Hematopoietic multipotent progenitor cell treated with erythropoietin and hydrocortisone succinate and interleukin-3 and kit ligand, for 15 days (in vitro differentiated cells): ENCODE data around the gene SAMD11.

Source experiments
- DNase-seq: peaks from one replicate; pipeline ENCODE4 v3.0.0-alpha.2; 2015; ENCODE audit warnings: low spot score

The SAMD11 gene

DNA sequence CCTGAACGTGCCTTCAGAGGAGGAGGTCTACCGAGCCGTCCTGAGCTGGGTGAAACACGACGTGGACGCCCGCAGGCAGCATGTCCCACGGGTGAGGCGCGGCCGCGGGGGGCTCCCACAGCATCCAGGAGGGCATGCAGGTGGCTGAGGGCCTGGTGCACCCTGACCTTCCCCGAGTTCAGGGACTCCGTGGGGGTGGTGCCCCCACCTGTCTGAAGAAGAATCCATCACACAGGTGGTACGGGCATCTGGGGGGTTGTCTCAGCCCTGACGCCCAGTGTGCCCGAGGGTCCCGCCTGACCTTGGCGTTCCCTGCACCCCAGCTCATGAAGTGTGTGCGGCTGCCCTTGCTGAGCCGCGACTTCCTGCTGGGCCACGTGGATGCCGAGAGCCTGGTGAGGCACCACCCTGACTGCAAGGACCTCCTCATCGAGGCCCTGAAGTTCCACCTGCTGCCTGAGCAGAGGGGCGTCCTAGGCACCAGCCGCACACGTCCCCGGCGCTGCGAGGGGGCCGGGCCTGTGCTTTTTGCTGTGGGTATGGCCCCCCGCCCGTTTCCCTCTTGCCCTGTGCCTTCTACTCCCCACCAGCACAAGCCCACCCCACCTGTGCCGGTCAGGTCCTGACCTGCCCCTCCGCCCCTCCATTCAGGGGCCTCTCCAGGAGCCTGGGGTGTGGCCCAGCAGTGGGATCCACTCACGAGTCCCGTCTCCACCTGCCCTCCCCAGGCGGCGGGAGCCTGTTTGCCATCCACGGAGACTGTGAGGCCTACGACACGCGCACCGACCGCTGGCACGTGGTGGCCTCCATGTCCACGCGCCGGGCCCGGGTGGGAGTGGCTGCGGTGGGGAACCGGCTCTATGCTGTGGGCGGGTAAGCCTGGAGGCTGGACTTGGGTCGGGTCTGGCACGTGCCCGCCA, 38.9 kb downstream of the SAMD11 start:
- DNase-seq: no peak

DNA sequence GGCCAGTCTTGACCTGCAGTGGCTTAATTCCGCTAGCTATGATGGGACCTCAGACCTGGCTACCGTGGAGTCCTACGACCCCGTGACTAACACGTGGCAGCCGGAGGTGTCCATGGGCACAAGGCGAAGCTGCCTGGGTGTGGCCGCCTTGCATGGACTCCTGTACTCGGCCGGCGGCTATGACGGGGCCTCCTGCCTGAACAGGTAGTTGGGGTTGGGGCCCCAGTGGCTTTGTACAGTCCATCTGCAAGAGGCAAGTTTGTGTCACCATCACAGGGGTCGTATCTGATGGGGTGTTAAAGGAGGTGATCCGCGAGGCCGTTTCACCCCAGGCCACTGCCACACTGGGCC, 39.6 kb downstream of the SAMD11 start:
- DNase-seq: no peak

DNA sequence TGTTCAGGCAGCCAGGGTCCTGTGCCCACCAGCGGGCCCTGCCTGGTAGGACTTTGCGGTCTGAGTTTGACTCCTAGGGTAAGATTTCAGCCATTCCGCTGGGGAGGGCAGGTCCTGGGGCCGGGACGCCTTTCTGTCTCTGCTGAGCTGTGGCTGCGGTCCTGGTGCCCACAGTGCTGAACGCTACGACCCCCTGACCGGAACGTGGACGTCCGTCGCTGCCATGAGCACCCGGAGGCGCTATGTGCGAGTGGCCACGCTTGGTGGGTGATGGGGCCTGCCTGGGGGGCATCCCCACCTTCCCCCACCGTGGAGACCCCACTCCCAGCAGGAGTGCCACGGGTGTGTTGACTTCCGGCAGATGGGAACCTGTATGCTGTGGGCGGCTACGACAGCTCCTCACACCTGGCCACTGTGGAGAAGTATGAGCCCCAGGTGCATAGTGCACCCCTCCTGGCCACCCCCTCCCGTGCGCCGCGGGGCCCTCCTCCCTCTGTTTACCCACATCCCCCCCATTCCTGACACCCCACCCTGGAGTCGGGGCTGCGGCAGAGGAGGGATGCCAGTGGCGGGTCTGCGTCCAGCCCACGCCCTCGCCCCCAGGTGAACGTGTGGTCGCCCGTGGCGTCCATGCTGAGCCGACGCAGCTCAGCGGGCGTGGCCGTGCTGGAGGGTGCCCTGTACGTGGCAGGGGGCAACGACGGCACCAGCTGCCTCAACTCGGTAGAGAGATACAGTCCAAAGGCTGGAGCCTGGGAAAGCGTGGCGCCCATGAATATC, 40.2 kb downstream of the SAMD11 start:
- no peak for DNase-seq

DNA sequence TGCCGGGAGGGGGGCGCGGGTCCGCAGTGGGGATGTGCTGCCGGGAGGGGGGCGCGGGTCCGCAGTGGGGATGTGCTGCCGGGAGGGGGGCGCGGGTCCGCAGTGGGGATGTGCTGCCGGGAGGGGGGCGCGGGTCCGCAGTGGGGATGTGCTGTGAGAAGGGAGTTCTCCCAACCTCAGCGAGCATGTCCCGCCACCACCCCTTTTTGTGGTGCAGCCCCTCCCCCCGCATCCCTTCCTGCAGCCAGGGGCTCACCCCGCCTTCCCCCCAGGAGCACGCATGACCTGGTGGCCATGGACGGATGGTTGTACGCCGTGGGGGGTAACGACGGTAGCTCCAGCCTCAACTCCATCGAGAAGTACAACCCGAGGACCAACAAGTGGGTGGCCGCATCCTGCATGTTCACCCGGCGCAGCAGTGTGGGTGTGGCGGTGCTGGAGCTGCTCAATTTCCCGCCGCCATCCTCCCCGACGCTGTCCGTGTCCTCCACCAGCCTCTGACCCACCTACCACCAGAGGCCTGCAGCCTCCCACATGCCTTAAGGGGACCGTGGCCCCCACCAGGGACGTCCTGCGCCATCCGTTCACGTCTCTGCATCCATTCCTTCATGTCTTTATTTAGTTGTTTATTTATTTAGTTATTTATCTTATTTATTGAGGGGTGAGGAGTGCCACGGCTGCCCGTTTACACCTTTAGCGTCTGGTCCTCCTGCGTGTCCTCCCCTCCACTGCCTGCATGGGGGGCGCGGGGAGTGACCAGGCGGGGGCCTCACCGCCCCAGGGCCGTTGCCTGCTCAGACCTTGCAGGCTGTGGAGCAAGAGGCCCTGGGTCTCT, 41.2 kb downstream of the SAMD11 start:
- DNase-seq: no peak

DNA sequence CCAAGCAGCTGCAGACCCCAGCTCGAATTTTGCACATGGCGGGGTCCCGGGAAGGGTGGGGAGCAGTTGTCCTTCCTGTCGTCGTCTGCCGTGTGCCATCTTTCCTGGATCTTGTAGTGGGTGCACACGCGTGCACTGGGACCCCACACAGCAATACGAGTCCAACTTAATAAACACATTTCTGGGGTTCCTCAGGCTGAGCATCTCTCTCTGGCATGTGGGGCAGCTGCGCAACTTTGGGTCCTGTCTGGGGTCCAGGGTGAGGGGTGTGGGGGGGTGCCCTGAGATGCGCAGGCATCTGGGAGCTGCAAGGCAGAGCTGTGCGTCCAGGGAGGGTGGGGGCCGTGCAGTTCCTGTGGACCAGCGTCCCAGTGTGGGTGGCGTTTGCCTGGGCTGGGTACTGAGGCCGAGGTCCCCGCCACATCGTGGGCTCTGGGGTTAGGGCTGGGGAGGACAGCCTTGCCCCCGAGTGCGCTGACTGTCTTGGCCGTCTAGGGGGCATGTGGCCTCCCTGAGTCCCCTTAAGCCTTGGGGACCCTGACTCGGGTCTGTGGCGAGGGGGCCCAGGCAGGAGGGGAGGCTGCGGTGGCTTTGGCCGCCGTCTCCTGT, 41.9 kb downstream of the SAMD11 start:
- DNase-seq: no peak

DNA sequence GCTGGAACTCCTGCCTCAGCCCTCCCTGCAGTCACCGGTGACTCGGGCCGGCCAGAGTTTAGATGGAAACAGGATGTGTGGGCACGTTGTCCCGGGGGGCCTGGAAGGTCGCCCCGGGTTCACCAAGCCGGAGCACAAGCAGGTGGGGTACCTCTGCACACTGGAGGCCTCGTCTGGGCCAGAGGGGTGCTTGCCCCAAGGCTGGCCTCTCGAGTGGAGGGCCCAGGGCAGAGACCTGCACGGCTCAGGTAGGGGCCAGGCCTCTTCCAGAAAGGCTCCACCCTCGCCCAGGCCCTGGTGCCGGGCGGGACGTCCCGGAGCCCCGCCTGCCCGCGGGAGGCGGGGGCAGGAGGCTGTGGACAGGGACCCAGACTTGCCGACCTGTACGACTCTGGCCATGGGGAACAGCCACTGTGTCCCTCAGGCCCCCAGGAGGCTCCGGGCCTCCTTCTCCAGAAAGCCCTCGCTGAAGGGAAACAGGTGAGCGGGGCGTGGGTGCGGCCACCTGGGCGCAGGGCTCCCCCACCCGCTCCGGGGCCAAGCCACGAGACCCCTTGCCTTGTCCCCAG, 42.5 kb downstream of the SAMD11 start, which contains the start of gene PLEKHN1:
Gene PLEKHN1, plus strand, starts transcription at position 348 of the 569 bp plus-strand sequence. Its CDS starts 50 bp downstream, at position 398.
- DNase-seq: no peak

DNA sequence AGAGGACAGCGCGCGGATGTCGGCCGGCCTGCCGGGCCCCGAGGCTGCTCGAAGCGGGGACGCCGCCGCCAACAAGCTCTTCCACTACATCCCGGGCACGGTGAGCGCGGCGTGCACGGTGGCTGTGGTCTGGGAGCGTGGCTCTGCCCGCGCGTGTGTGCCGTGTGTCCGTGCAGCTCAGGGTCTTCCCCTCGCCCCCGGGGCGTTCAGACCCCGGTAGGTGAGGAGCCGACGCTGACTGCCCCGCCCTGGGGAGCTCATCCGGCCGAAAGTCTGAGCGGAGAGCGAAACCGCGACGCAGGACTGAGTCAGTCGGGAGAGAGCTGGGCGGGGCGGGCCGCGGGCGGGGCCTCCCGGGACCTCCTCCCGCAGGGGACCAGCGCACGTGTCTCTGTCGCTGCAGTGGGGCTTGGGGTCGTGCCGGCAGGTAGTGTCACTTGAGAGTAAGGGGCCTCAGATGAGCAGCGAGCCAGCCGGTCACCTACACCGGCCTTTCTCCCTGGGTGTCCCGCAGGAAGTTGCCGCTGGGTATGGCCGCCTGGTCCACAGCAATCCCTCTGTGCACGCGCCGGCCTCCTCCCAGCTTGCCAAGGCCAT, 43.1 kb downstream of the SAMD11 start:
- peak; percentile 36 for DNase-seq

DNA sequence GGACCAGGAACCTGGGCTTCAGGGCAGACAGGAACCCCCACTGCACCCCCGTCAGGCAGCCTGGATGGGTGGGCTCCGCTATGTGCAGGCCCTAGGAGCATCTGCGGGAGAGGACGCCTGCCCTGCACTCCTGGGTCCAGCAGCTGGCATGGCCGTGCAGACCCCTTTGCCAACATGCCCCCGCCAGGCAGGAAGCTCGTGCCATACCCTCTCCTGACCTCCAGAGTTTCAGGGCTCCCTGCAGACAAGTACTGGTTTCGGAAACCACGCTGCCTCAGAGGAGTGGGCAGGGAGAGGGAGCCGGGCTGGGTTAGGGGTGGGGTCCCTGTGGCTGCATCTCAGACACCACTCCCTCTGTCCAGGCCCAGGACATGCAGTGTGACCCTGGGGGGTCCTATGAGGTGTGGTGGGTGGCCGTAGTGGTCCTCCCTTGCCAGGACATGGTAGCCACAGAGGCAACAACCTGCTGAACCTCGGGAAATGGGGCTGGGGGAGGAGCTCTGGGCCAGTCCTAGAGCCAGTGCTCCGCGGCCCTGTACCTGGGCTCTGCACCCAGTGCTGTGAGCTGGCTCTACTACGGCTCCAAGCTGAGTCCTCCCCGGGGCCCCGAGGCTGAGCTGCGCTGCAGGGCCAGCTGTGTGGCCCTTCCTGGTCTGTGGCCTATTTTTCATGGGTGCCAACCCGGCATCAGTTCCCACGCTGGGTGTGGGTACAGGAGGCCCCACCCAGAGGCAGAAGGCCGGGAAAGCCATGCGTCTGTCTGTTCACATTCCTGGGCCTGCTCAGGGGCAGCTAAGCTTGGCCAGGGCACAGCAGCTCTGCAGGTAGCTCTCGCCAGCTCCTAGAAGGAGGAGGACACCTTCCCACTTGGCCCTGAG, 44.0 kb downstream of the SAMD11 start:
- no peak for DNase-seq

DNA sequence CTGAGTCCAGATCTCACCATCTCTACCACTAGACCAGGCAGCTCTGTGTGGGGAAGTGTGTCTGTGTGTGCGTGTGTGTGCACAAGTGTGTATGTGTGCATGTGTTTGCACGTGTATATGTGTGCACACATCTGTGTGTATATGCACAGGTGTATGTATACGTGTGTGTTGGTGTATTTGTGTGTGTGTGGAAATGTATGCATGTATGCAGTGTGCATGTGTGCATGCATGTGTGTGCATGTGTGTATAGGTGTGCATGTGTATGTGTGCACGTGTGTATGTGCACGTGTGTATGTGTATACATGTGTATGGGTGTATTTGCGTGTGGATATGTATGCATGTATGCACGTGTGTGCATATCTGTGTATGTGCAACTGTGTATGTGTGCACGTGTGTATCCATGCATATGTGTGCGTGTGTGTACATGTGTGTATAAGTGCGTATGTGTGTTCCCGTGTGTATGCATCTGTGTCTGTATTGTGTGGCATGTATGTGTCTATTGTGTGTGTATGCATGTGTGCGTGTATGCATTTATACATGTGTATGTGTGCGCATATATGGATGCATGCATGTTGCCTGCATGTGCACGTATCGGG, 45.6 kb downstream of the SAMD11 start:
- DNase-seq: no peak

DNA sequence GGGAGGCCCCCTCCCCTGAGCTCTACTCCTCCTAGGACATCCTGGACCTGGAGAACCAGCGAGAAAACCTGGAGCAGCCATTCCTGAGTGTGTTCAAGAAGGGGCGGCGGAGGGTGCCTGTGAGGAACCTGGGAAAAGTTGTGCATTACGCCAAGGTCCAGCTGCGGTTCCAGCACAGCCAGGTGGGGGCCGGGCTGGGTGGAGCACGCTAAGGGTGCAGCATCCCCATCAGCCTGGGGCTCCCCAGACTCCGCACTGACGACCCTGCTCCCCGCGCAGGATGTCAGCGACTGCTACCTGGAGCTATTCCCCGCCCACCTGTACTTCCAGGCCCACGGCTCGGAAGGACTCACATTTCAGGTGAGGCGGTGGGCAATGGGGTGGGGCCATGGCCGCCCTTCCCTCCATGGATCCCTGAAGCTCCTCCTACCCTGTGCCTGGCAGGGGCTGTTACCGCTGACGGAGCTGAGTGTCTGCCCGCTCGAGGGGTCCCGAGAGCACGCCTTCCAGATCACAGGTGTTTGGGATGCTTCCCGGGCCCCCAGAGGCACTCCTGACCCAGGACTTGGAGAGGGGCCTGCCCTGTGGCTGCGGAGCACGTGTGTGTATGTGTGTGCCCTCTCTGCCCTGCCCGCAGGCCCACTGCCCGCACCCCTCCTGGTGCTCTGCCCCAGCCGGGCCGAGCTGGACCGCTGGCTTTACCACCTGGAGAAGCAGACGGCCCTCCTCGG, 46.7 kb downstream of the SAMD11 start:
- DNase-seq: no peak

DNA sequence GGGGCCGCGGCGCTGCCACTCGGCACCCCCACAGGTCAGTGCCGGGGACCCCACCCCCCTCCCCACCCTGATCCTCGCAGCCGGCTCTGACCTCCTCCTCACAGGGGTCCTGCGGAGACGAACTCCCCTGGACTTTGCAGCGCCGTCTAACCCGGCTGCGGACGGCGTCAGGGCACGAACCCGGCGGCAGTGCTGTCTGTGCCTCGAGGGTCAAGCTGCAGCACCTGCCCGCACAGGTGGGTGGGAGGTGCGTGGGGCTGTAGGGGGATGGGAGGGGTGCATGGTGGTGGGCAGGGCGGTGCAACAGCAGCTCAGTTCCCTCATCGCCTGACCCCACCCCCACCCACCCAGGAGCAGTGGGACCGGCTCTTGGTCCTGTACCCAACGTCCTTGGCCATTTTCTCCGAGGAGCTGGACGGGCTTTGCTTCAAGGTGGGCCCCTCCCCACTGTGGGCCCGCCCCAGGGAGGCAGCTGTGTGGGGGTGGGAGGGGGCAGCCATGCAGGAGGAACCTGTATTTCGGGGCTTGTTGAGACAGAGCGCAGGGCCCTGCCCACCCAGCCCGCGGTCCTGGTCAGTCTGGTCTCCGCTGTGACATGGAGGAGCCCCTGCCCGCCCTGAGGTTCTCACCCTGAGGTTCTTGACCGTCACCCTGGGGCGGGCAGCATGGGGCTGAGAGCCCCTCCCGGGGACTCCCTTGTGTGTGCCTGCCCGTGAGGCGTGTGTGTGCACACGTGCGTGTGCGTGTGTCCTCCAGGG, 47.4 kb downstream of the SAMD11 start:
- DNase-seq: no peak

DNA sequence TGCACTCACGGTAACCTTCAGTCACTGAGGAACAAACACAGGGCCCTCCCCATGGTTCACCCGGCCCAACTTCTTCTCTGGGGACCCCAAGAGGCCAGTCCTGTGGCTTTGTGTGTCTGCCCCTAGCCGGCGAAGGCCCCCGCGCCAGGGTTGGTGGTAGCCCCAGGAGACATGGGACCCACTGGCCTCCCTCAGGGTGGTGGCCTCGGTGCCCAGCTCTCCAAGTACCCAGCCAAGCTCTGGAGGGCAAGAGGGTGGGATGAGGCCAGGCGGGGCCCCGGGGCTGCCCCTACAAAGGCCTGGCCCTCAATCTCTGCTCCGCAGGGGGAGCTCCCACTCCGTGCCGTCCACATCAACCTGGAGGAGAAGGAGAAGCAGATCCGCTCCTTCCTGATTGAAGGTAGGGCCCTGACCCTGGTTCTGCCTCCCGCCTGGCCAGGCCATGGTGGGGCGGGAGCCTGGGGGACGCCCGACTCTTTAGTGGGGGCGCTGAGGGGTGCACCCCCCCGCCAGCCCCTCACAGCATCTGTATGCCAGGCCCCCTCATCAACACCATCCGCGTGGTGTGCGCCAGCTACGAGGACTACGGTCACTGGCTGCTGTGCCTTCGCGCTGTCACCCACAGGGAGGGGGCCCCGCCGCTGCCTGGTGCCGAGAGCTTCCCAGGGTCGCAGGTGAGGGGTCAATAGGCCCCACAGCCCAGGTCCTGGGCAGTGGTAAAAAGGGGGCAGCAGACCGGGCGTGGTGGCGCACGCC, 48.2 kb downstream of the SAMD11 start:
- no peak for DNase-seq

DNA sequence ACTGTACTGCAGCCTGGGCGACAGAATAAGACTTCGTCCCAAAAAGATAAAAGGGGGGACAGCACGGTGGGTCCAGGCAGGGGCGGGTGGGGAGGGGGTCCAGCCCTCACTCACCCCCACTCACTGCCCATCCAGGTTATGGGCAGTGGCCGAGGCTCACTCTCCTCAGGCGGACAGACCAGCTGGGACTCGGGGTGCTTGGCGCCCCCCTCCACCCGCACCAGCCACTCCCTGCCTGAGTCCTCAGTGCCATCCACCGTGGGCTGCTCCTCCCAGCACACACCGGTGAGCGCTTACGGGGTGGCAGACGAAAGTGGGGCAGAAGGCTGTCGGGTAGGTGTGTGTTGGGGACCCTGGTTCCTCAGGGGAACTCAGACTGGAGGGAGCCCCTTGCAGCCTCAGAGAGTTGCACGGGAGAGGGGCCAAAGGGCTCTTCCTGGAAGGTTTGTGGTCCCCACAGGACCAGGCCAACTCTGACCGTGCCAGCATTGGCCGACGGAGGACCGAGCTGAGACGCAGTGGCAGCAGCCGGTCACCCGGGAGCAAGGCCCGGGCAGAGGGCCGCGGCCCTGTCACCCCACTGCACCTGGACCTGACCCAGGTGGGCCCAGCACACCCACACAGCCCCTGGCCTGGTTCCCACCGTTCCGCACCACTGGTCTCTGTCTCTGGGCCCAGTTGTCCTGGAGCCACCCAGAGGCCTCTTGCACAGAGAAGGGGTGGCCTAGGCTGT, 49.2 kb downstream of the SAMD11 start:
- no peak for DNase-seq

DNA sequence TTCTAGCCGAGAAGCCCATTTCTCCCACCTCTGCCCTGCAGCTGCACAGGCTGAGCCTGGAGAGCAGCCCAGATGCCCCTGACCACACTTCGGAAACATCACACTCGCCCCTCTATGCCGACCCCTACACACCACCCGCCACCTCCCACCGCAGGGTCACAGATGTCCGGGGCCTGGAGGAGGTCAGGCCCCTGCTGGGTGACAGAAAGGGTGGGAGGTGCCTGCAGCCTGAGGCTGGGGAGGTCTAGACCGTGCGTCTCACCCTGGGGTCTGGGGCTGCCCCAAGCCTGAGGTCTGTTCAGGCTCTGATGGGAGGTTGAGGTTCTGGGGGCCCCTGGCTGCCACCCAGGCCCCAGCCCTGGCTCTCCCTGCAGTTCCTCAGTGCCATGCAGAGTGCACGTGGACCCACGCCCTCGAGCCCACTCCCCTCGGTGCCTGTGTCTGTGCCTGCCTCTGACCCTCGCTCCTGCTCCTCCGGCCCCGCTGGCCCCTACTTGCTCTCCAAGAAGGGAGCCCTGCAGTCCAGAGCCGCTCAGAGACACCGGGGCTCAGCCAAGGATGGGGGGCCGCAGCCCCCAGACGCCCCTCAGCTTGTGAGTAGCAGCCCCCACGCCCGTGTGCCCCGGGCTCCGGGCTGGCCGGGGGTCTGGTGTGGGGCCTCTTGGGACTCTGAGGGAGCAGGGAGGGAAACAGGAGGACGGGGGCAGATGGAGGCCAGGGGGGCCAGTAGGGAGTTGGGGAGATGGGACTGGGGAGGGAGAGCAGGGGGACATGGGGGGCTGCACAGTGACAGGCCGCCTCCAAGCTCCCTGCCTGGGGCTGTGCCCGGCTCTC, 50.0 kb downstream of the SAMD11 start:
- DNase-seq: no peak

DNA sequence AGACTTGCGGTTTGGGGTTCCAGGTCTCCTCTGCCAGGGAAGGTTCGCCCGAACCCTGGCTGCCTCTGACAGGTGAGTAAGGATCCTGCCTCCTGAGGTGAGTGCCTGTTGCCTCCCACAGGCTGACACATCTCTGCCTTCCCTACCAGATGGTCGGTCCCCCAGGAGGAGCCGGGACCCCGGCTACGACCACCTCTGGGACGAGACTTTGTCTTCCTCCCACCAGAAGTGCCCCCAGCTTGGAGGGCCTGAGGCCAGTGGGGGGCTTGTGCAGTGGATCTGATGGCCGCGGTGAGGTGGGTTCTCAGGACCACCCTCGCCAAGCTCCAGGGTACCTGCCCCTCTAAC, 50.5 kb downstream of the SAMD11 start:
- DNase-seq: no peak
